CD4-positive, alpha-beta T cell treated with Interleukin-15 for 4 hours (primary cell): Measurements from ENCODE around the gene PRXL2A.

Experiments used
- DNase-seq: peaks from one replicate; pipeline ENCODE4 v3.0.0-alpha.2; 2020; ENCODE audit warnings: low spot score

The PRXL2A gene

GRCh38 chr10:80447436-80448190 is 39.3 kb downstream of the PRXL2A start:
- DNase-seq = no peak

DNA sequence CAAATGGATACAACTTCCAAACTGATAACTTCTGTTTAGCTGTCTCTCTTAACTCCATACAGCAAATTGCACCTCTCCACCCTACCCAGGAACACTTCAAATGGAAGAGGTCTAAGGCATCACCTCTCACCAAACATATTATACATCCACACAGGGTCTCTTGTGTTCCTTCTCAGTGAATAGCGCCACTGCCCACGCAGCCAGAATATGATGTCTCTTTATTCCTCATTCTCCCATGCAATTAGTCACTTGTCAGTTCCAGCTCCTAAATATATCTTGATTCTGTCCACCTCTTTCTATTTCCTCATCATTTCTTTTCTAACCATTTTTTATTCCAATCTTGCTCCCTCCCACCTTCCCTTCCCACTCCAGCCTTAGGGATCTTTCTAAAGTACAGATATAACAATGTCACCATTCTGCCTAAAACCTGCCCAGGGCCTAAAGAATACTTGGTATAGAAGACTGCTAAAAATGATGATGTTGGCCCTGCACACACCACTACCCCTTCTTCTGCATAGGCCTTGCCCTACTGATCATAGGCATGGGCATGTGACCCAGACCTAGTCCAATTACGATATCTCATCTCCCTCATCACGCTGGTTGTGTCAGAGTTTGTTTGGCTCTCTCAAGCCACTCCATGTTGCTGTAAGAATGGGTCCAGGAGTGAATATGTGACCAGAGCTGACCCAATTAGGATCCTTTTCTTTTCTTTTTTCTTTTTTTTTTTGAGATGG is 40.0 kb downstream of the PRXL2A start:
- no peak for DNase-seq

DNA sequence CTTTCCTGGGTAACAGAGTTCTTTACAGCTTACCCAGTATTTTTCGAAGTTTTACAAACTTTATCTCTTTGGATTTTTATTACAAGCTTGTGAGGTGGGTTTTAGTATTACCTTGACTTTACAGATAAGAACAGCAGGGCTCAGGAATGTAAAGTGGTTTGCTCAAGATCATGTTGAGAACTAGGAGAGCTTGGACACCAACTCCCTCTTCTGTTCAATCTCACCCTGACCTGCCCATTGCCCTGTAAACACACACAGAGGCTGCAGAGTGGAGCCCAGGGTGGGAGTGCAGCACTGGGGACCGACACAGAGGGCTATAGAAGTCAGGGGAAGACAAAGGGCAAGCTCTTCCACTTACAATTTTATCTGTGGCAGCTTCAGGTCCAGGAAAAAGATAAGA is 41.2 kb downstream of the PRXL2A start:
- no peak for DNase-seq

DNA sequence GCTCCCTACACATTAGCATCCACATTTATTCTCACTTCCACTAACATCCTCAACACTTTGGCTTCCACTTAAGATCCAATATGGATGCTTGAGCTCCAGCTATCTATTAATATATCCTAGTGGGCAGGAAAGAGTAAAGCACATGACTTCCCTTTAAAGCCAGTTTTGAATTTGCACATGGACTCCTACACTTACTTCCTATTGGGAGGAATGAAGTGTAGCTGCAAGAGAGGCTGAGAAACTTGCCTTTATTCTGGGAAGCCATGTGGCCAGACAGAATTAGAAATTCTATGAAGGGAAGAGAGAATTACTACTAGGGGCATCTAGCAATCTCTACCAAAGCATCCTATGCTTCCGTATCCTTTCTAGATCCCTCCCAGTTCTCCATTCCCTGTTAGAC is 42.8 kb downstream of the PRXL2A start:
- no peak for DNase-seq

- DNase-seq = no peak
Observed at GRCh38 chr10:80452069-80452468, 43.7 kb downstream of the PRXL2A start.

GRCh38 chr10:80452640-80453039 is 44.3 kb downstream of the PRXL2A start:
- DNase-seq = no peak

- DNase-seq = no peak
Observed at GRCh38 chr10:80453056-80453841, 44.9 kb downstream of the PRXL2A start.

DNA sequence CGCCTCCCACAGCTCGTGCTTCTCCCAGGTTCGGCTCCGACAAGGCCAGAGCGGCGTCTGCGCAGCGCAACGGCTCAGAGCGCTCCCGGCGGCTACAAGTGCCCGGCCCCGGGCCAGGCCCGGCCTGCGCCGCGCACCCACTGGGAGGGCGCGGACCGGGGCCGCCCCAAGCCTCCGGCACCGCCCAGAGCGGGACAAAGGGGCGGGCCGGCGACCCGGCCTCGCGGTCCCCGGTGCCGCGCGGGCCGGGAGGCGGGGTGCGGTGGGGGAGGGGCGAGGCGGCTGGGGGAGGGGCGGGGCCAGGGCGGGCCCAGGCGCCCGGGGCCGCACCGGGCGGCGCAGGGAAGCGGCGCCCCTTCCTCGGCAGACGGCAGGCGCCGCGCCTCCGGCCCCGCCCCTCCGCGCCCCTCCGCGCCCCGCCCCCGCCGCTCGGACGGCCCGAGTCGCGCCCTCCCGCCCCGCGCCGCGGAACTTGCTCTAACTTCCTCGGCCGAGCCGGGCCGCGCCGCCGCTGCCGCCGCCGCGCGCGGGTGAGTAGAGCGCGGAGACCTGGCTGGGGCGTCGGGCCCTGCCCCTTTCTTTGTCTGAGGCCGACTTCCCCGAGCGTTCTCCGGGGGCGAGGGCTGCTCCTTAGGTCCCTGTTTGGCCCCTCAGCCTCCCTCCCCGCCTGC is 45.6 kb downstream of the PRXL2A start, which contains the start of gene TSPAN14:
Gene TSPAN14, plus strand, starts transcription at position 469 of the 671 bp plus-strand sequence. CDS start 34,924 bp downstream, outside the sequence.
- DNase-seq = peak; percentile 82

GRCh38 chr10:80454513-80455460 is 46.4 kb downstream of the PRXL2A start:
- DNase-seq = no peak

- no peak for DNase-seq
Observed at GRCh38 chr10:80455461-80456349, 47.4 kb downstream of the PRXL2A start.

- DNase-seq = no peak
Observed at GRCh38 chr10:80457554-80458262, 49.4 kb downstream of the PRXL2A start.

- no peak for DNase-seq
Observed at GRCh38 chr10:80458263-80458625, 49.9 kb downstream of the PRXL2A start.

GRCh38 chr10:80458638-80459037 is 50.3 kb downstream of the PRXL2A start:
- no peak for DNase-seq

DNA sequence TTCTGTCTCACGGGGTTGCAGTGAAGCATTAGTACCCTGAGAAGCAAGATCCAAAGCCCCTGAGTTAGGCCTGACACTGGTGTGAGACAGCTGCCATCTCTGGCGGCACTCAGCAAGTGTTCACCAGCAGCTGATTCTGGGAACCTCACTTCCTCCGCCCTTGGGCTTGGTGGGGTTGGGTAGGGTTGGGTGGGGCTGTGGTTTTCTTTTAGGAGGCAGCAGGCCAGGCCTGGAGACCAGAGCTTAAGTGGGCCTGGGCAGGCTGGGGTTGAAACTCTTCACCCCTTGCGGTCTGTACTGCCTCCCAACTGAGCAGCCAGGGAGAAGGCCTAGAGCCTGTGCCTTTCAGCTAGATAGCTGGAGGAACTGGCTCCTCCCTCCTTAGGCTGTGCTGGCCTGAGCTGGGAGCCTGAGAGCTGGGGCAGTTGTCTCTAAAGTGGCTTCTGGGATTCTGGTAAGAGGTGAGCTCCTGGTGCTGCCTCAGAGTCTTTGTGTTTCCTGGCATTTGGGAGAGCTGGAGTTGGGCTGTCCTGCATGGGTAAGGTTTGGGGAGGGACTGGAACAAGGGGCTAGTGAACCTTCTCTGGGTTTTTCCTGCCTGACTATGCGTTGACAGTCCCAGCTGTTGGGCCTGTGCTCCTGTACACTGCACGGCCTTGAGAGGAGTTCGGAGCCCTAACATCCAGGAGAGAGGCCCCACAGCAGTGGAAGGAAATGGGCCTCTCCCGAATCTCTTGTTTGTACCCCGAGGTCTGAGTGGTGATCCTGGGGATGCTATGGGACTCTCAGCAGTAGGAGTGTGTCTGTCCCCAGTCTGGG is 50.9 kb downstream of the PRXL2A start:
- peak; percentile 86 for DNase-seq

GRCh38 chr10:80460399-80461207 is 52.3 kb downstream of the PRXL2A start:
- no peak for DNase-seq

DNA sequence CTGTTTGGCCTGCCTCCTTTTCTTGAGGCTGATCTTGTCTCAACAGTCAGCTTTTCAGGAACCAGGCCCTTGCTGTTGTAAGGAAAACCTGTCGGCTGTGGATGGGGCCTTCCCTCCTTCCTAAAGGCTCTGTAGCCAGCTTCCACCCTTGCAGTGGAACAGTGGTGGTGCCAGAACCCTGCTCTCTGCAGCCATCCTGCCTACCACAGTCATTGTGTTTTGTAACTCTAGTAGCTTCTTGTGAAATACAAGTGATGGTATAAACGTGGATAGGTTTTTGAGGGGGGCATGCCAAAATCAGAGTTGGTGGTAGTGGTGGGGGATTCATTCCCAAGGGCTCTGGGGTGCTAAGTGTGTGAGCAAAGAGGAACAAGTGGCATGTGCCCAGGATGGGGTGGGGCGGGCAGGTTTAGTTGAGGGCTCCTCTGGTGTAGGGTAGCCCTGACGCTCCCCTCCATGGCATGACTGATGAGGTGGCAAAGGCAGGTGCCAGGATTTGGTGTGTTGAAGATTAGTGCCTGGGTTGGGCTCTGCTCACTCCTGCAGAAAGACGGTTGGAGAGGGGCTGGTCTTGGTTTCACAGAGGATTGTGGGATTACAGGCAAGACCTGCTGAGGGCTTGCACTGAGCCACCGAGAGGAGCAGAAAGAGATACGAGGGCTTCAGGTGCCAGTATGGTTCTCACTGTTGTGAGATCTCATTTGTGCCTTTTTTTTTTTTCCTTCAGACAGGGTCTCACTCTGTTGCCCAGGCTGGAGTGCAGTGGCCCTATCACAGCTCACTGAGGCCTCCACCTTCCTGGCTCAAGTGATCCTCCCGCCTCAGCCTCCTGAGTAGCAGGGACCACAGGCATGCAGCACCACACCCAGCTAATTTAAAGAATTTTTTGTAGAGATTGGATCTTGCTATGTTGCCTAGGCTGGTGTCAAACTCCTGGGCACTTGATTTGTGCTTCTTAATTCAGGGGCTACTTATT is 53.1 kb downstream of the PRXL2A start:
- DNase-seq = no peak
